ENCODE measurements around the gene TMEM25.

DNA sequence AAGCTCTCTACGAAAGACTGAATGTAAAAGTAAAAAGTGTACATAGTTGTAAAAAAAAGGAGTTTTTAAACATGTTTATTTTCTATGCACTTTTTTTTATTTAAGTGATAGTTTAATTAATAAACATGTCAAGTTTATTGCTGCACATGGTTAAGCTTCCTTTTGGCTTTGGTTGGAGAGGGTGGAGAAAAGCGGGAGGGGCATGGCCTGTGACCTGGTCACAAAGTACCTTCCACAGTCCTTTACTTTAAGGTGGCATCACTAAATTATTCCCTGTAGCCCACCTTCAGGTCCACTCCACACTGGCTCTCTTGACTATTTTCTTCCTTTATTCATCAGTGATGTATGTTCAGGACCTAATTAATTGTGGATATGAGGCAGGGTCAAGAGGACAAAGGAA is 4.3 kb upstream of the TMEM25 start:
- TF ChIP-seq, protein P1, sequence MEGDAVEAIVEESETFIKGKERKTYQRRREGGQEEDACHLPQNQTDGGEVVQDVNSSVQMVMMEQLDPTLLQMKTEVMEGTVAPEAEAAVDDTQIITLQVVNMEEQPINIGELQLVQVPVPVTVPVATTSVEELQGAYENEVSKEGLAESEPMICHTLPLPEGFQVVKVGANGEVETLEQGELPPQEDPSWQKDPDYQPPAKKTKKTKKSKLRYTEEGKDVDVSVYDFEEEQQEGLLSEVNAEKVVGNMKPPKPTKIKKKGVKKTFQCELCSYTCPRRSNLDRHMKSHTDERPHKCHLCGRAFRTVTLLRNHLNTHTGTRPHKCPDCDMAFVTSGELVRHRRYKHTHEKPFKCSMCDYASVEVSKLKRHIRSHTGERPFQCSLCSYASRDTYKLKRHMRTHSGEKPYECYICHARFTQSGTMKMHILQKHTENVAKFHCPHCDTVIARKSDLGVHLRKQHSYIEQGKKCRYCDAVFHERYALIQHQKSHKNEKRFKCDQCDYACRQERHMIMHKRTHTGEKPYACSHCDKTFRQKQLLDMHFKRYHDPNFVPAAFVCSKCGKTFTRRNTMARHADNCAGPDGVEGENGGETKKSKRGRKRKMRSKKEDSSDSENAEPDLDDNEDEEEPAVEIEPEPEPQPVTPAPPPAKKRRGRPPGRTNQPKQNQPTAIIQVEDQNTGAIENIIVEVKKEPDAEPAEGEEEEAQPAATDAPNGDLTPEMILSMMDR (CRISPR knock-in tag; IDR thresholded peaks at IDR 0.05): no peak
- TF ChIP-seq MATR3 (CRISPR knock-in tag; IDR thresholded peaks at IDR 0.05) (no peak), POLR2G (IDR thresholded peaks at IDR 0.05; ENCODE audit: low read depth, low read length) (no peak), FOXA3 (CRISPR knock-in tag; IDR thresholded peaks at IDR 0.05) (no peak), NCOR1 (IDR thresholded peaks at IDR 0.05; ENCODE audit: borderline replicate concordance, low read length) (no peak), POLR2AphosphoS5 (IDR thresholded peaks at IDR 0.05; ENCODE audit: low read depth, low read length) (no peak)
- TF ChIP-seq, protein P2, sequence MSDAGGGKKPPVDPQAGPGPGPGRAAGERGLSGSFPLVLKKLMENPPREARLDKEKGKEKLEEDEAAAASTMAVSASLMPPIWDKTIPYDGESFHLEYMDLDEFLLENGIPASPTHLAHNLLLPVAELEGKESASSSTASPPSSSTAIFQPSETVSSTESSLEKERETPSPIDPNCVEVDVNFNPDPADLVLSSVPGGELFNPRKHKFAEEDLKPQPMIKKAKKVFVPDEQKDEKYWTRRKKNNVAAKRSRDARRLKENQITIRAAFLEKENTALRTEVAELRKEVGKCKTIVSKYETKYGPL (CRISPR knock-in tag; IDR thresholded peaks at IDR 0.05): no peak
- TF ChIP-seq, protein P3, sequence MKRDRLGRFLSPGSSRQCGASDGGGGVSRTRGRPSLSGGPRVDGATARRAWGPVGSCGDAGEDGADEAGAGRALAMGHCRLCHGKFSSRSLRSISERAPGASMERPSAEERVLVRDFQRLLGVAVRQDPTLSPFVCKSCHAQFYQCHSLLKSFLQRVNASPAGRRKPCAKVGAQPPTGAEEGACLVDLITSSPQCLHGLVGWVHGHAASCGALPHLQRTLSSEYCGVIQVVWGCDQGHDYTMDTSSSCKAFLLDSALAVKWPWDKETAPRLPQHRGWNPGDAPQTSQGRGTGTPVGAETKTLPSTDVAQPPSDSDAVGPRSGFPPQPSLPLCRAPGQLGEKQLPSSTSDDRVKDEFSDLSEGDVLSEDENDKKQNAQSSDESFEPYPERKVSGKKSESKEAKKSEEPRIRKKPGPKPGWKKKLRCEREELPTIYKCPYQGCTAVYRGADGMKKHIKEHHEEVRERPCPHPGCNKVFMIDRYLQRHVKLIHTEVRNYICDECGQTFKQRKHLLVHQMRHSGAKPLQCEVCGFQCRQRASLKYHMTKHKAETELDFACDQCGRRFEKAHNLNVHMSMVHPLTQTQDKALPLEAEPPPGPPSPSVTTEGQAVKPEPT (CRISPR knock-in tag; IDR thresholded peaks at IDR 0.05; ENCODE audit: low read depth): no peak

Data from HepG2 (cell line).